NCI-H524 treated with DMSO at 0.1 percent for 48 hours (cell line): Measurements from ENCODE around the gene CDC42EP3.

ENCODE experiments used
- DNase-seq: peaks from one replicate; lab custom pipeline; 2025; lab: John Stamatoyannopoulos, UW

Gene CDC42EP3

DNA sequence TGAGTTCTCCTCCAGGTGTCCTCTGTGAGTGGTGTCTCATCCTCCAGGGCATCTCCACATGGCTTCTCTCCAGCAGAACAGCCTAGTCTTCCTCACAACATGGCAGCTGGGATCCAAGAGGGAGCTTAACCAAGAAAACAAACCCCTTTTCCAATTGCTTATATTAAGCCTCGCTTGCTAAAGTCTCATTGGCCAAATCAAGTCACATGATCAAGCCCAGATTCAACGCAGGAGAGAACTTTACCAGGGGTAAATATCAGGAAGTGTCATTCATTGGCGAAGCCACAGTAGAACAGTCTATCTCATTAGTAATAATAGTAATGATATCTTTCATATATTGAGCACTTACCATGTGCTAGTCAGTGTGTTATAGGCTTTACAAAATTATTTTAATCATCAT lies 53.1 kb downstream of the CDC42EP3 start:
- no peak for DNase-seq

GRCh38 chr2:37617119-37617892 lies 54.1 kb downstream of the CDC42EP3 start:
- no peak for DNase-seq

DNA sequence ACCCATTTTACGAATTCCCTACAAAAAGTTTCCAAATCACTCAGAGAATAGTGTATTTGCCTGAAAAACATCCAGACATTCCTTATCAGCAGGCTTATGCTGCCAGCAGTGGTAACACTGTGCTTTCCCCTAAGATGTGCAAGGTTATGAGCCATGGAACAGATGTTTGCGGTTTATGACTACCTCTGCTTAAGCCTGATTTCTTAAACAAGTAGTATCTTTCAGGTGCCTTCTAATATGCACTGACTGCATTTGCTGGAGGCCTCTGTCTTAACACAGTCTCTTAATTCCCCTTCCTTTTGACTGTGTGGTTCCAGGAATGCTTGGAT lies 54.8 kb downstream of the CDC42EP3 start:
- no peak for DNase-seq

DNA sequence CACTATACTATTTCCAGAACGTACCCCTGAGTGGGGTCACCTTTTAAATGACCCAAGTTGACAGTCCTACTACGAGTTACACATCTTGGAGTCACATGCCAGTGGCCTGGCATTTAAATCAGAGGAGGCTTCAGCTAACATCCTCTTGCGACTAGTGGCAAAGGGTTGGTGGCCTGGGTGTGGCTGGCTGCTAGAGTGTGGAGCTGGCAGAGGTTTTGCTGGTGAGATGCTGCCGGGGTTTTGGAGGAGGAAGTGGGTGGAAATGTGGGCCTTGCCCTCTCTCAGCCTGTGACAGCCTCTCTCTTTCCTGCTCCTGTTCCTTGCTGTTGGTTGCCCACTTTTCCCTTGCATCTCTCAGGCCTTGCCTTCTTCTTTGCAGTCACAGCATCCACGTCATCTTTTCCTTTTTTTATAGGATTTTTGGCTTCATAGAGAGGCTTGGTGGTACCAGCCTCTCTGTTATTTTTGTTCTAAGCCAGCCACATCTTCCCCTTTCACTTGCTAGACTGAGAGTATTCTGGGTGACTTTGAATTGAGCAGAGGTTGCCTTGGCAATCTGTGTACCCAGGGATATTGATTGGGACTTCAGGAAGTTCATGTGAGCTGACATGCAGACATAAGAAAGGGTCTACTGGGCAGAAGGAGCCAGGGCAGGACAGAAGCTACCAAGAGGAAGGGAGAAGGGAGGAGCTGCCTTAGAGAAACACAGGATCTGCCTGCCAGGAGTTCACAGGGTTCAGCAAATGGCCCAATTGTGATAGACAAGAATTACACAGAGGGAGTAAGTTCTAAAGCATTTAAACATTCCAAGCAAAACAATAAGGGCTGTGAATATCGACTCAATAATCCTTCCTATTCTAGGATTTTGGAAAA lies 55.4 kb downstream of the CDC42EP3 start:
- DNase-seq: no peak

DNA sequence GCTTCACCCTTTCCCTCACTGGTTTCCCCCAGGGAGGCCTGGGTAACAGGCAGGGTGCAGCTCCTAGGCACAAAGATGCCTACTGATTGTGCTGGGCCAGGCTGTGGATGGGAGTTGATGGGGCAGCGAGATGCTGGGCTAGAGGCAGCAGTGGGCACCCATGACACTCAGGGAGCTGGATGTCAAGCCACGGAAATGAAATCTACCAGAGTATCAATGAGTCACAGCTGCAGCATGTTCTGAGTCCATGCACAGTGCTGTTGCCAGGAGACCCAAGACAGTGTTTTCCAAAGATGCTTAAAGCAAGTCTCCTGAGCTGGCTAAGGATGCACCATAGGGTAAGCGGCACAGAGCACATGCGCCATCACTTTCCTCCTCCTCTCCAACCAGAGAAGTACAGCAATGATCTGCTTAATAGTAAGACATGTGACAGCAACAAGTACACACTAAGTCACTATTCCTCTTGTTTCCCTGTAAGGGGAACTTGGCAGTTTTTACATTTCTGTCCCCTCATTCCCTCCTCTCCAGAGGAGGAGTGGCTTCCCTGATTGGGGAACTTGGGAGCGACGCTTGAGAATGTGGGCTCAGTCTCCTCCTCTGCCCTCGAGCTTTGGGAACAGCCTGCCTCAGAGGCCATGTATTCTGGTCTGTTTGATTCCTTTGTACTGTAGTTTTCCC lies 57.2 kb downstream of the CDC42EP3 start:
- no peak for DNase-seq

DNA sequence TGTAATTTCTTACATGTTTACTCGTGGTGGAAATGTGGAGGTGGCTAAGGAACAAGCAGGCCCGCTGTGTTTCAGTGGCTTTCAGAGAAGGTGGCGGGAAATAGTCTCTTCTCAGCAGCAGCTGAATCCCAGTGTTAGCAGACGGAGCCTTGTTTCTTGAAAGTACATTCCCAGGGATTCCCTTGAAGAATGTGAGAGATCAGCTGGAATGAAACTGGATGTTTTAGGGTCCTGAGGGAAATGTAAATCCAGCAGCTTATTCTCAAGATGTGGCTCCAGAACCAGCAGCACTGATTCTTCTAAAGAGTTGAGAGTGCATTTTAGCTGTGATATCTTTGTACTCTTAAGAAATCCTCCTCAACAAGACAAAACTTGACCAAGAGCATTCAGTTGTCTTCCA lies 59.1 kb downstream of the CDC42EP3 start:
- no peak for DNase-seq

- DNase-seq: no peak
Measured at GRCh38 chr2:37610638-37611289, 60.7 kb downstream of the CDC42EP3 start.

DNA sequence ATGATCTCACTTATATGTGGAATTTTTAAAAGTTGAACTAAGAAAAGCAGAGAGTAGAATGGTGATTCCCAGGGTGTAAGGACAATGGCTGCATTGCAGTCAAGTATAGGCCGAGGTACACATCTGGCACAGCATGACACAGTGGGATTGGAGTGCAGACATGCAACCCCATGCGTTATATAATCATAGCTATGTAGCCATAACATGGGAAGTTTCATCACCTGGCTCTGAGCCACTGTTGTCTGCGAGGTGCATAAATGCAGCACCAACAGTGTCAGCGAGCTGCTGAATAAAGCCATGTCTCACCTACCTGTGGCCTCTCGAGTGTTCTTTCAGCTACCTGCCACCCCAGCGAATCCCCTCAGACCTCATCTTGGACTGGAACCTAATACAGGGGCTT lies 61.7 kb downstream of the CDC42EP3 start:
- DNase-seq: no peak

DNA sequence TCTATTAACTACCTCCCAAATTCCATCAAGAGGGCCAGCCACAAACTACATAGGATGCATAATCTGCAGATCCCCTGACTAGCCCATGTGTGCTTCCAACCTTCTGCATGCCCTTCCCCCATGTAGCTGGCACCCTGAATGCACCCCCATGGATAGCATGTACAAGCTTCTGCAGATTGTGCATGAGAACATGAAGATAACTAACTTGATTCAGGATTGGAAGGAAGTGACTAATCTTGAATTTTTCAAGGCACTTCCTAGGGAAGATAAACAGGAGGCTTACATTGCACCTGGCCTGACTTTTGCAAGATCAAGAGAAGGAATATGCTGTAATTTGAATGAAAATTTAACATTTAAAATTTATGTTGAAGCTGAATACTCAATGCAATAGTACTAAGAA lies 66.7 kb downstream of the CDC42EP3 start:
- no peak for DNase-seq

DNA sequence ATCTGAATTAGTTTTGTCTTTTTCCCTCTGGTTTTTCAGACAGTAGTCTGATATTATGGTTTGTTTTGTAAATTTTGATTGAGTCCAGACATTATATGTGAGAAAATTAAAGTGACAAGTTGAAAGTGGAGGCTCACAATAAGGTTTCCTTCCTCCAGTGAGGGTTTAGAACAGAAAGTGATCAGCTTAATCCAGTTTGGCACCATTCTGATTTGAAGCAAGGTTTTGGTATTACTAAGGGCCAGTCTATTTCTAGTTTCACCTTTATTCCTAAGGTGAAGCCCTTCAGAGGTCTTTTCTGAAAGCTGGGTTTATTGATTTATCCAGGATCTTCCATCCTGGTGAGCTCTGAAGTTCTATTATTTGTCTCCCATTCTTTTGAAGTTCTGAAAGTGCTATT lies 68.7 kb downstream of the CDC42EP3 start:
- no peak for DNase-seq

DNA sequence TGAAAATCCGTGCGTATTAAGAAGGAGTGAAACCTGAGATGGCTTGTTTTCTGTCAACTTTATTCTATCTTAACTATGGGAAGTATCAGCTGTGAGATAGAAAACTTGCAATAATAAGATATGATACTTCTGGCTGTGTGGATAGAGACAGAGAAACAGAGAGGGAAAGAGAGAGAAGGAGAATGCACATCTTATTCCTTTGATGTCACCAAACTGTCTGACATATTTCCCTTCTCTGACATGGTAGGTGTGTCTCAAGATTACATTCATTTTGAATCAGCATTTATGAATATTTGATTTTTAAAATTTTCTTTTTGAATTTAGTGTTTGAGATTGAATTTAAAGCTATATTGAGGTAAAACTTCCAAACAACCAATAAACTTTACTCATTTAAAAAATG lies 69.4 kb downstream of the CDC42EP3 start:
- no peak for DNase-seq

- no peak for DNase-seq
Measured at GRCh38 chr2:37601569-37601968, 69.9 kb downstream of the CDC42EP3 start.

GRCh38 chr2:37600735-37601134 lies 70.7 kb downstream of the CDC42EP3 start:
- no peak for DNase-seq

GRCh38 chr2:37599688-37600525 lies 71.5 kb downstream of the CDC42EP3 start:
- DNase-seq: no peak

DNA sequence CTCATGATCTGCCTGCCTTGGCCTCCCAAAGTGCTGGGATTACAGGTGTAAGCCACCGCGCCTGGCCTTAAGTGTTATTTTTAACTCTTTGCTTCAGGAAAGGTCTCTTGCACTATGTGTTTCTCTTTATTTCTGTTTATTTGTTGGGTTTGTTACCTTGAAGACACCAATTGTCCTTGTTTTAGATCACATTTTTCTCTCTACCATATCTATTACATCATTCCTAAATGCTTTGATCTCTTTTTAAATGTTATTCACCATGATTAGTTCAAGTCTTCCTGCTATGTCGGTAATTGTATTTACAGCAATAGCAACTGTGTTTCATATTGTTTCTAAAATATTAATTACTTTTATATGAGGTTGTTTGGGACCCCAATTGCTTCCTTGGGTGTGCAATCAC lies 77.7 kb downstream of the CDC42EP3 start:
- no peak for DNase-seq

GRCh38 chr2:37593024-37593423 lies 78.4 kb downstream of the CDC42EP3 start:
- DNase-seq: no peak
